B cell (primary cell): ENCODE measurements around the gene OST4. TPM values are rescaled to one million over a fixed set of nuclear protein-coding genes. Genes with fewer than 3 reads are reported as not detected.

ENCODE experiments used
- ATAC-seq: fragments of 200-7000 bp; cut with Tn5 transposase; one replicate; pipeline ENCODE4 v1.10.0; 2021; ENCODE audit warnings: low read depth, mild to moderate bottlenecking, moderate number of reproducible peaks, moderate library complexity
- CTCF ChIA-PET: fragments of 350-600 bp; sonication (Branson Sonifier 250); formaldehyde crosslinking; loops from one replicate; lab custom pipeline; 2021; ENCODE audit warnings: antibody characterized with exemption, inconsistent platforms; lab: Charles Lee
- POLR2A ChIA-PET: fragments of 350-600 bp; sonication (Branson Sonifier 250); formaldehyde crosslinking; loops from one replicate; lab custom pipeline; 2021; ENCODE audit warnings: antibody characterized with exemption; lab: Charles Lee
- DNase-seq: peaks from one replicate; pipeline ENCODE4 v3.0.0; 2013
- H2AFZ ChIP-seq: 2 replicates; pipeline ENCODE4 v1.6.1; 2012; ENCODE audit warnings: mild to moderate bottlenecking, low read depth, low read length; ENCODE audit not compliant: insufficient read depth, poor library complexity, severe bottlenecking
- H3K27ac ChIP-seq, 2 donors: 1 replicate in 1 of 2; 2 replicates in 1 of 2; pipeline ENCODE4 v1.5.1; 2012 to 2013; ENCODE audit warnings: low read length in 2 of 2, mild to moderate bottlenecking in 2 of 2, moderate library complexity in 1 of 2
- H3K27me3 ChIP-seq, 4 experiments: fragments of 200-600 bp in 1 of 4; sonication (generic) in 1 of 4; replicated peaks in 1 of 4; 1 replicate in 2 of 4; 2 replicates in 2 of 4; pipeline versions ENCODE4 v1.6.1 to v1.7.0; 2013 to 2016; ENCODE audit warnings: low read length in 3 of 4, mild to moderate bottlenecking in 2 of 4, mixed read lengths in 1 of 4, moderate library complexity in 1 of 4; ENCODE audit not compliant: insufficient read depth in 4 of 4, control insufficient read depth in 3 of 4; ENCODE audit errors: control extremely low read depth in 1 of 4
- H3K36me3 ChIP-seq, 2 experiments: replicated peaks in 1 of 2; 1 replicate in 1 of 2; 2 replicates in 1 of 2; pipeline versions ENCODE4 v1.6.1 to v1.7.1; 2013; ENCODE audit warnings: low read length in 1 of 2; ENCODE audit not compliant: insufficient read depth in 2 of 2, control insufficient read depth in 1 of 2; ENCODE audit errors: control extremely low read depth in 1 of 2, extremely low read depth in 1 of 2
- H3K4me1 ChIP-seq, 2 donors: fragments of 200-600 bp in 1 of 2; sonication (generic) in 1 of 2; 1 replicate in 1 of 2; 2 replicates in 1 of 2; pipeline versions ENCODE4 v1.5.1 to v1.6.1; 2013 to 2017; ENCODE audit warnings: low read length in 2 of 2; ENCODE audit not compliant: control insufficient read depth in 2 of 2, insufficient read depth in 2 of 2
- H3K4me2 ChIP-seq: replicated peaks from 2 replicates; pipeline ENCODE3; 2012; ENCODE audit warnings: mild to moderate bottlenecking, low read depth, low read length; ENCODE audit not compliant: poor library complexity, severe bottlenecking
- H3K4me3 ChIP-seq, 5 experiments: fragments of 200-600 bp in 1 of 5; sonication (generic) in 1 of 5; 1 replicate in 3 of 5; 2 replicates in 2 of 5; pipeline versions ENCODE4 v1.5.1 to v1.7.0; 2011 to 2016; ENCODE audit warnings: low read length in 4 of 5, mild to moderate bottlenecking in 4 of 5, low read depth in 2 of 5, control low read depth in 1 of 5, moderate library complexity in 1 of 5; ENCODE audit not compliant: insufficient read depth in 1 of 5; ENCODE audit errors: control extremely low read depth in 1 of 5, extremely low read depth in 1 of 5
- H3K79me2 ChIP-seq: fragments of 200-600 bp; sonication (generic); one replicate; pipeline ENCODE4 v1.6.0; 2016; ENCODE audit warnings: low read length; ENCODE audit not compliant: control insufficient read depth, insufficient read depth
- H3K9ac ChIP-seq: fragments of 200-600 bp; sonication (generic); 2 replicates; pipeline ENCODE4 v1.6.1; 2017; ENCODE audit warnings: mild to moderate bottlenecking, low read length, moderate library complexity
- H3K9me3 ChIP-seq, 3 donors: one replicate each; pipeline versions ENCODE4 v1.6.1 to v1.7.1; 2013; ENCODE audit warnings: low read length in 2 of 3; ENCODE audit not compliant: control insufficient read depth in 2 of 3, insufficient read depth in 1 of 3; ENCODE audit errors: control extremely low read depth in 1 of 3
- H4K20me1 ChIP-seq: 2 replicates; pipeline ENCODE4 v1.6.0; 2012; ENCODE audit warnings: mild to moderate bottlenecking, low read length; ENCODE audit not compliant: insufficient read depth, control insufficient read depth, poor library complexity, severe bottlenecking
- H3K27ac Mint-ChIP-seq: one replicate; pipeline ENCODE4 v1.8.0; 2021; ENCODE audit warnings: mixed read lengths
- H3K27me3 Mint-ChIP-seq: one replicate; pipeline ENCODE4 v1.8.0; 2021; ENCODE audit warnings: mixed read lengths
- H3K4me1 Mint-ChIP-seq: one replicate; pipeline ENCODE4 v1.8.0; 2021; ENCODE audit warnings: mixed read lengths
- H3K4me3 Mint-ChIP-seq: one replicate; pipeline ENCODE4 v1.8.0; 2021; ENCODE audit warnings: mixed read lengths
- H3K9me3 Mint-ChIP-seq: one replicate; pipeline ENCODE4 v1.8.0; 2022; ENCODE audit warnings: mixed read lengths; ENCODE audit not compliant: insufficient read depth
- EZH2 ChIP-seq: IDR thresholded peaks from 2 replicates; pipeline ENCODE4 v1.6.1; 2012; ENCODE audit warnings: borderline replicate concordance, low read depth, mild to moderate bottlenecking, moderate library complexity, low read length; ENCODE audit not compliant: insufficient read depth, poor library complexity, severe bottlenecking
- WGBS: methylation state at CpG from one replicate; pipeline ENCODE4 v1.1.5; 2013; ENCODE audit warnings: missing lambda C conversion rate; ENCODE audit not compliant: insufficient coverage; 5-methylcytosine and 5-hydroxymethylcytosine counted together
- intact Hi-C: fragments of 100-400 bp; cut with micrococcal nuclease; formaldehyde crosslinking; loops from one replicate; pipeline ENCODE4 v1.10.0; 2022
- polyA plus RNA-seq: library from polyadenylated mRNA; depleted of rRNA; stranded (reverse); fragments of >200 nt; gene quantifications from 2 replicates; pipeline ENCODE4 v1.2.3, GENCODE V29; 2012
- total RNA-seq, 2 donors: library from RNA; stranded (reverse); fragments of 120-200 nt in 1 of 2; gene quantifications; 1 replicate in 1 of 2; 2 replicates in 1 of 2; pipeline versions ENCODE4 v1.2.3 to v1.2.4, GENCODE V29; 2013 to 2022
- TF ChIP-seq, protein P1 (sequence below): fragments of 200-600 bp; IDR thresholded peaks from one replicate; pipeline ENCODE4 v1.8.0; 2022; ENCODE audit warnings: antibody characterized with exemption, mild to moderate bottlenecking

Gene OST4
- total and polyA plus RNA-seq, 2 donors (not counting 1 experiment from before 2014, with no cell fraction given): 195 to 257 TPM

GRCh38 chr2:27042985-27043634 lies 28.3 kb downstream of the OST4 start:
- H2AFZ ChIP-seq: no peak overlapping the region

More at GRCh38 chr2:27042985-27043634, 28.3 kb downstream of the OST4 start:
- ChIA-PET CTCF (interaction anchor here (1.7 kb wide), 1 partner anchor 8 kb away, joined by 10 read pairs; the partner anchor contains the start of gene AGBL5), POLR2A (interaction anchor here (2.9 kb wide), 1 partner anchor 8 kb away, joined by 24 read pairs; the partner anchor contains the start of gene AGBL5)
- peaks cover 3% of the 10 kb centered on the region for H4K20me1 ChIP-seq
- Mint-ChIP-seq H3K27me3 (no peaks in the 10 kb centered on the region), H3K27ac (no peak overlapping the region), H3K9me3 (no peaks in the 10 kb centered on the region), H3K4me3 (peak overlapping the region; percentile 8), H3K4me1 (peaks cover 29% of the 10 kb centered on the region)
- no peaks in the 10 kb centered on the region for H3K9me3 ChIP-seq
- H3K4me3 ChIP-seq: no peak overlapping the region
- H3K4me2 ChIP-seq: no peak overlapping the region
- peak overlapping the region; percentile 83 to 92 for H3K27ac ChIP-seq
- intact Hi-C loops: loop anchor here (1.0 kb wide), 2 partner anchors 7 to 11 kb away; partner anchors contain the start of gene TMEM214
- no peak for TF ChIP-seq EZH2
- TF ChIP-seq, protein P1, sequence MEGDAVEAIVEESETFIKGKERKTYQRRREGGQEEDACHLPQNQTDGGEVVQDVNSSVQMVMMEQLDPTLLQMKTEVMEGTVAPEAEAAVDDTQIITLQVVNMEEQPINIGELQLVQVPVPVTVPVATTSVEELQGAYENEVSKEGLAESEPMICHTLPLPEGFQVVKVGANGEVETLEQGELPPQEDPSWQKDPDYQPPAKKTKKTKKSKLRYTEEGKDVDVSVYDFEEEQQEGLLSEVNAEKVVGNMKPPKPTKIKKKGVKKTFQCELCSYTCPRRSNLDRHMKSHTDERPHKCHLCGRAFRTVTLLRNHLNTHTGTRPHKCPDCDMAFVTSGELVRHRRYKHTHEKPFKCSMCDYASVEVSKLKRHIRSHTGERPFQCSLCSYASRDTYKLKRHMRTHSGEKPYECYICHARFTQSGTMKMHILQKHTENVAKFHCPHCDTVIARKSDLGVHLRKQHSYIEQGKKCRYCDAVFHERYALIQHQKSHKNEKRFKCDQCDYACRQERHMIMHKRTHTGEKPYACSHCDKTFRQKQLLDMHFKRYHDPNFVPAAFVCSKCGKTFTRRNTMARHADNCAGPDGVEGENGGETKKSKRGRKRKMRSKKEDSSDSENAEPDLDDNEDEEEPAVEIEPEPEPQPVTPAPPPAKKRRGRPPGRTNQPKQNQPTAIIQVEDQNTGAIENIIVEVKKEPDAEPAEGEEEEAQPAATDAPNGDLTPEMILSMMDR: no peak
- ATAC-seq (no peak), DNase-seq (no peak)
- H3K4me1 ChIP-seq: peaks cover 28 to 37% of the 10 kb centered on the region in 2 donors
- H3K27me3 ChIP-seq: no peaks in the 10 kb centered on the region
- H3K36me3 ChIP-seq: peaks cover 0 to 32% of the 10 kb centered on the region in 2 experiments
- no peaks in the 10 kb centered on the region for H3K79me2 ChIP-seq
- H3K9ac ChIP-seq: no peak overlapping the region
- WGBS: 100% methylated on average over 5 of the region's 7 CpGs
